Mesenchymal stem cell (in vitro differentiated cells and primary cell): Measurements from ENCODE around the gene CCP110.

Experiments
- DNase-seq: peaks from one replicate; pipeline ENCODE4 v3.0.0-alpha.2; 2013
- H2AFZ ChIP-seq: one replicate; pipeline ENCODE4 v1.6.1; 2013; ENCODE audit warnings: low read depth, mild to moderate bottlenecking, control low read depth, inconsistent platforms, low read length, moderate library complexity
- H2AK5ac ChIP-seq: 2 replicates; pipeline ENCODE4 v1.6.1; 2013; ENCODE audit warnings: low read length, moderate library complexity, mild to moderate bottlenecking, inconsistent platforms; ENCODE audit not compliant: severe bottlenecking
- H2BK120ac ChIP-seq: one replicate; pipeline ENCODE4 v1.6.1; 2013; ENCODE audit warnings: low read depth, mild to moderate bottlenecking, inconsistent platforms, low read length, moderate library complexity
- H2BK12ac ChIP-seq, 2 experiments: one replicate each; pipeline ENCODE4 v1.6.1; 2013; ENCODE audit warnings: inconsistent platforms in 2 of 2, low read length in 2 of 2, mild to moderate bottlenecking in 2 of 2, moderate library complexity in 2 of 2, control low read depth in 1 of 2
- H2BK15ac ChIP-seq: one replicate; pipeline ENCODE4 v1.6.1; 2013; ENCODE audit warnings: mild to moderate bottlenecking, low read depth, inconsistent platforms; ENCODE audit not compliant: poor library complexity, severe bottlenecking
- H2BK5ac ChIP-seq: 2 replicates; pipeline ENCODE4 v1.6.1; 2013; ENCODE audit warnings: low read depth, mild to moderate bottlenecking, low read length, control low read depth, inconsistent platforms; ENCODE audit not compliant: poor library complexity, severe bottlenecking
- H3K14ac ChIP-seq, 2 experiments: one replicate each; pipeline ENCODE4 v1.6.1; 2013; ENCODE audit warnings: inconsistent platforms in 2 of 2, low read length in 2 of 2, control low read depth in 1 of 2, mild to moderate bottlenecking in 1 of 2, moderate library complexity in 1 of 2
- H3K18ac ChIP-seq, 2 experiments: one replicate each; pipeline ENCODE4 v1.6.1; 2013; ENCODE audit warnings: inconsistent platforms in 2 of 2, low read length in 2 of 2, control low read depth in 1 of 2, low read depth in 1 of 2, mild to moderate bottlenecking in 1 of 2
- H3K23ac ChIP-seq, 2 experiments: one replicate each; pipeline ENCODE4 v1.6.1; 2013; ENCODE audit warnings: inconsistent platforms in 2 of 2, low read length in 2 of 2, mild to moderate bottlenecking in 2 of 2, moderate library complexity in 2 of 2, control low read depth in 1 of 2
- H3K27ac ChIP-seq: 2 replicates; pipeline ENCODE4 v1.5.1; 2013; ENCODE audit warnings: mild to moderate bottlenecking, moderate library complexity, low read length, control low read depth, inconsistent platforms; ENCODE audit not compliant: poor library complexity, severe bottlenecking
- H3K27me3 ChIP-seq, 2 experiments: 2 replicates each; pipeline versions ENCODE4 v1.6.1 to v1.7.0; 2013; ENCODE audit warnings: low read length in 2 of 2, mild to moderate bottlenecking in 2 of 2, moderate library complexity in 2 of 2, control low read depth in 1 of 2, inconsistent platforms in 1 of 2; ENCODE audit not compliant: control insufficient read depth in 1 of 2, insufficient read depth in 1 of 2
- H3K36me3 ChIP-seq, 2 experiments: 2 replicates each; pipeline versions ENCODE4 v1.6.1 to v1.7.0; 2013; ENCODE audit warnings: low read length in 2 of 2, control low read depth in 1 of 2, inconsistent platforms in 1 of 2, low read depth in 1 of 2, mild to moderate bottlenecking in 1 of 2; ENCODE audit not compliant: insufficient read depth in 2 of 2, control insufficient read depth in 1 of 2
- H3K4ac ChIP-seq, 2 experiments: one replicate each; pipeline ENCODE4 v1.6.1; 2013; ENCODE audit warnings: inconsistent platforms in 2 of 2, low read length in 2 of 2, mild to moderate bottlenecking in 2 of 2, moderate library complexity in 2 of 2, control low read depth in 1 of 2, low read depth in 1 of 2
- H3K4me1 ChIP-seq: 2 replicates; pipeline ENCODE4 v1.6.1; 2013; ENCODE audit warnings: low read depth, low read length, control low read depth; ENCODE audit not compliant: control insufficient read depth, insufficient read depth
- H3K4me2 ChIP-seq: 2 replicates; pipeline ENCODE4 v1.6.1; 2013; ENCODE audit warnings: low read length, mild to moderate bottlenecking, inconsistent platforms; ENCODE audit not compliant: poor library complexity, severe bottlenecking
- H3K4me3 ChIP-seq, 2 experiments: 2 replicates each; pipeline versions ENCODE4 v1.5.1 to v1.7.0; 2013; ENCODE audit warnings: low read length in 2 of 2, mild to moderate bottlenecking in 2 of 2, control low read depth in 1 of 2, low read depth in 1 of 2; ENCODE audit not compliant: insufficient read depth in 1 of 2
- H3K79me1 ChIP-seq: replicated peaks from 2 replicates; pipeline ENCODE4 v1.6.1; 2013; ENCODE audit warnings: mild to moderate bottlenecking, control low read depth, low read length, inconsistent platforms; ENCODE audit not compliant: poor library complexity, severe bottlenecking
- H3K9ac ChIP-seq: 2 replicates; pipeline ENCODE4 v1.7.0; 2013; ENCODE audit warnings: mild to moderate bottlenecking, low read length, moderate library complexity
- H3K9me3 ChIP-seq: 2 replicates; pipeline ENCODE4 v1.7.0; 2013; ENCODE audit warnings: mild to moderate bottlenecking, low read length; ENCODE audit not compliant: control insufficient read depth
- H4K8ac ChIP-seq: one replicate; pipeline ENCODE4 v1.6.1; 2013; ENCODE audit warnings: inconsistent platforms, mild to moderate bottlenecking, low read length, moderate library complexity
- H4K91ac ChIP-seq: one replicate; pipeline ENCODE4 v1.6.1; 2013; ENCODE audit warnings: mild to moderate bottlenecking, low read length, inconsistent platforms
- WGBS: methylation state at CpG from one replicate; pipeline ENCODE4 v1.1.7; 2013; ENCODE audit warnings: mixed read lengths; 5-methylcytosine and 5-hydroxymethylcytosine counted together

Gene CCP110

DNA sequence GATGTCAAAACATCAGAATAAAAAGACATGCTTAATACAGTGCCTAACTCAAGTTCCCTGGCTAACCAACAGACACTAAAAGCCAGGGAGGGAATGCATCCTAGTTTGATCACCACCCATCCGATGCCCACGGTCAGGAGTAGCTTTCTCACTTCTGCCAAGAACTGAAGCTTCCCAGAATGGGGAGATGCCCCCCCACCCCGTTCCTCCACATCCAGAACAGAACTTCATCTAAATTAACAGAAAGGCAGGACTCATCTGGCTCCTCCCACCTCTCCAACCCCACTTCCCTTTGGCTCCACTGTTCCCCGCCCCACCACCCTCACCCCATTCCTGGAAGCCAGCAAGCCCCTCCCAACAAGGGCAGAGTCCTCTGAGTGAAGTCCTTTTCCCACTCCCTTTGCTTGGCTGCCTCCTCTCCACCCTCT lies 35.5 kb upstream of the CCP110 start:
- H4K8ac ChIP-seq, result no peak overlapping the region
- no peak overlapping the region for H2BK120ac ChIP-seq
- H3K27me3 ChIP-seq, result peaks cover 0 to 3% of the 10 kb centered on the region in 2 experiments
- H3K9me3 ChIP-seq, result no peaks in the 10 kb centered on the region
- WGBS, result 34% methylated on average over 4 of the region's 4 CpGs
- no peak overlapping the region for H4K91ac ChIP-seq
- no peak overlapping the region for H3K4me2 ChIP-seq
- H3K79me1 ChIP-seq, result no peaks in the 10 kb centered on the region
- no peak overlapping the region for H3K4ac ChIP-seq
- no peak overlapping the region for H3K27ac ChIP-seq
- no peak overlapping the region for H3K14ac ChIP-seq
- DNase-seq, result no peak
- H2AFZ ChIP-seq, result no peak overlapping the region
- H3K9ac ChIP-seq, result no peak overlapping the region
- H2BK5ac ChIP-seq, result no peak overlapping the region
- no peaks in the 10 kb centered on the region for H3K36me3 ChIP-seq
- no peak overlapping the region for H2AK5ac ChIP-seq
- no peak overlapping the region for H3K18ac ChIP-seq
- no peaks in the 10 kb centered on the region for H3K4me1 ChIP-seq
- H2BK15ac ChIP-seq, result no peak overlapping the region
- H3K4me3 ChIP-seq, result no peak overlapping the region
- no peak overlapping the region for H3K23ac ChIP-seq
- H2BK12ac ChIP-seq, result no peak overlapping the region

DNA sequence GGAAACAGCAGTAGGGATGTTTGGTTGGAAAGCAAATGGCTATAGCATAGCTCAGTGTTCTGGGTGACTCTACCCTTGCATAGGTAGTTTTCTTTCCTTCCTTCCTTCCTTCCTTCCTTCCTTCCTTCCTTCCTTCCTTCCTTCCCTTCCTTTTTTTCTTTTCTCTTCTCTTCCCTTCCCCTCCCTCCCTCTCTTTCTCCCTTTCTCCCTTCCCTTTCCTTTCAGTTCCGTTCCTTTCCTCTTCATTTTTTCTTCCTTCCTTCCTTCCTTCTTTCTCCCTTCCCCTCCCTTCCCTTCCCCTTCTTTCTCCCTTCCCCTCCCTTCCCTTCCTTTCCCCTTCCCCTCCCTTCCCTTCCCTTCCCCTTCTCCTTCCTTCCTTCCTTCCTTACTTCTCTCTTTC lies 33.1 kb upstream of the CCP110 start:
- 92% methylated on average over 1 of the region's 1 CpG for WGBS
- no peak overlapping the region for H2BK120ac ChIP-seq
- H3K18ac ChIP-seq, result no peak overlapping the region
- no peak overlapping the region for H4K8ac ChIP-seq
- no peak overlapping the region for H3K14ac ChIP-seq
- H3K23ac ChIP-seq, result no peak overlapping the region
- no peak overlapping the region for H3K4me3 ChIP-seq
- no peak overlapping the region for H2AK5ac ChIP-seq
- no peaks in the 10 kb centered on the region for H3K9me3 ChIP-seq
- H3K4ac ChIP-seq, result no peak overlapping the region
- H4K91ac ChIP-seq, result no peak overlapping the region
- no peak overlapping the region for H3K27ac ChIP-seq
- H2AFZ ChIP-seq, result no peak overlapping the region
- no peak overlapping the region for H2BK15ac ChIP-seq
- H3K4me2 ChIP-seq, result no peak overlapping the region
- no peaks in the 10 kb centered on the region for H3K36me3 ChIP-seq
- H3K79me1 ChIP-seq, result no peaks in the 10 kb centered on the region
- no peak for DNase-seq
- peaks cover 0 to 3% of the 10 kb centered on the region in 2 experiments for H3K27me3 ChIP-seq
- H3K4me1 ChIP-seq, result no peaks in the 10 kb centered on the region
- H2BK5ac ChIP-seq, result no peak overlapping the region
- no peak overlapping the region for H3K9ac ChIP-seq
- H2BK12ac ChIP-seq, result no peak overlapping the region

DNA sequence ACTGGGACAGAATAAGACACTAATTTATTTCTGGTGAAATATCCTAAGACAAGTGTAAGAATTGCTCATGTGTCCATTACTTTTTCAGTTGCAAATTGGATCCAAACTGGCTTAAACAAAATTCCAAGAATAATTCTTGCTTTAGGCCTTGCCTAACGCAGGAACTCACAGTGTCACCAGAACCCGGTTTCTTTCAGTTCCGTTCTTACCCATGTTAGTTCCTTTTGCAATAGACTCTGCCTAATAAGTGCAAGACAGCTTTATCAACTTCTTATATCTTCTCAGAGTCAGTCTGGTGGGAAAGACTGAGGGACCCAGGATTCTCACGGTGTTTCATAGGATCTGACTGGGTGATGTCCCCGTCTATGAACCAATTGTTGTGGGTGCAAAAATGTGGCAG lies 26.6 kb upstream of the CCP110 start:
- Histone ChIP-seq H3K14ac (no peak overlapping the region), H3K79me1 (no peaks in the 10 kb centered on the region), H3K9ac (no peak overlapping the region), H3K4me2 (no peak overlapping the region), H2BK120ac (no peak overlapping the region), H3K27ac (no peak overlapping the region), H4K8ac (no peak overlapping the region), H2BK12ac (no peak overlapping the region), H3K27me3 (no peaks in the 10 kb centered on the region), H2AK5ac (no peak overlapping the region), H2BK15ac (no peak overlapping the region), H3K36me3 (peaks cover 14 to 27% of the 10 kb centered on the region in 2 experiments), H4K91ac (no peak overlapping the region), H3K9me3 (no peaks in the 10 kb centered on the region), H3K23ac (no peak overlapping the region), H3K4me1 (no peaks in the 10 kb centered on the region), H3K4ac (no peak overlapping the region), H2BK5ac (no peak overlapping the region), H3K4me3 (no peak overlapping the region), H2AFZ (no peak overlapping the region), H3K18ac (no peak overlapping the region)
- 90% methylated on average over 5 of the region's 5 CpGs for WGBS
- no peak for DNase-seq

DNA sequence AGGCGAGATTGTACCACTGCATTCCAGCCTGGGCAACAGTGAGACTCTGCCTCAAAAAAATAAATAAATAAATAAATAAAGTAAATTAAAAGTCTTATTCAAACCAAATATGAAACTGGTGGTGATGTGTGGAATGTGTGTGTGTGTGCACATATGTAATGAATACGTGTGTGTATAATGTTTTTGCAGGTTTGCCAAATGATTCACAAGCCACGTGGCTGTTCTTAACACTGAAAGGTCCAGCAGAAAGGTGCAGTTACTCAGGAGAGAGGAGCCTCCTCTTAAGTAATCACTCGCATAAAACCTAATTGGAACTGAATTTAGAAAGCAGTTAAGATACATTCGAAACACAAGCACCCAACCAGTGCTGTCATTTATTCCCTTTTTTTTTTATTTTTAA lies 24.7 kb upstream of the CCP110 start:
- H3K79me1 ChIP-seq, result peaks cover 4% of the 10 kb centered on the region
- H3K27ac ChIP-seq, result no peak overlapping the region
- H2BK120ac ChIP-seq, result no peak overlapping the region
- H4K91ac ChIP-seq, result no peak overlapping the region
- H3K4me3 ChIP-seq, result no peak overlapping the region
- H3K36me3 ChIP-seq, result peaks cover 28 to 46% of the 10 kb centered on the region in 2 experiments
- no peak overlapping the region for H2BK5ac ChIP-seq
- H2BK12ac ChIP-seq, result no peak overlapping the region
- H2AFZ ChIP-seq, result no peak overlapping the region
- H3K4ac ChIP-seq, result no peak overlapping the region
- no peaks in the 10 kb centered on the region for H3K9me3 ChIP-seq
- no peak overlapping the region for H3K4me2 ChIP-seq
- H4K8ac ChIP-seq, result no peak overlapping the region
- no peak overlapping the region for H2BK15ac ChIP-seq
- H3K4me1 ChIP-seq, result no peaks in the 10 kb centered on the region
- no peak overlapping the region for H3K9ac ChIP-seq
- H3K14ac ChIP-seq, result no peak overlapping the region
- H3K27me3 ChIP-seq, result no peaks in the 10 kb centered on the region
- WGBS, result 98% methylated on average over 4 of the region's 5 CpGs
- no peak for DNase-seq
- H3K18ac ChIP-seq, result no peak overlapping the region
- no peak overlapping the region for H2AK5ac ChIP-seq
- no peak overlapping the region for H3K23ac ChIP-seq
